ENCODE results near the gene CCDC69. TPM values are rescaled to one million over a fixed set of nuclear protein-coding genes. Genes with fewer than 3 reads are reported as not detected.

The CCDC69 gene
- total RNA-seq, 4 donors from 2014 or later = 93.4 to 128 (median 114) TPM

DNA sequence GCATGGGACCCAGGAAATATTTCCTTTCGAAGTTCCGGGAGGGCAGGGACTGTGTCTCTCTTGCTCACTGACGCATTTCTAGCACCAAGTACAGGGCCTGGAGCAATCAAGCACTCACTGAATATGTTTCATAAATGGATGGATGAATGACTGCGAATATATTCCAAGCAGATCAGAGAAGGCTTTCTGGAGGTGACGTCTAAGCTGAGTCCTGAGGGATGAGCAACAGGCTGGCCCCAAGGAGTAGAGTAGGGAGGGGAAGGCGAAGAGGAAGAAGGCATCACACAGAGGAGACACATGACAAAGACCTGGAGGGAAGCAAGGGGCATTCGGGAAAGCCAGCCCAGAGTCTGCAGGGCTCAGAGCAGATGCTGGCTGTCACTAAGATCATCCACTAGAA, 80.2 kb downstream of the CCDC69 start:
- Histone ChIP-seq H3K4me1 (peaks cover 69 to 84% of the 10 kb centered on the region in 2 donors), H3K27me3 (no peaks in the 10 kb centered on the region), H3K4me3 (no peak overlapping the region), H3K27ac (peak overlapping the region in 2 of 4 donors; percentile 15 to 25), H3K9me3 (no peaks in the 10 kb centered on the region), H3K36me3 (peaks cover 0 to 8% of the 10 kb centered on the region in 2 donors)
- no peak for ATAC-seq
- in situ Hi-C loops (cut with MboI; ENCODE audit: low sequenced_read_pairs in 4 of 4) = loop anchor here in 1 of 4 donors (25.0 kb wide), 1 partner anchor 94 kb away; no protein-coding TSS in a partner anchor
- intact Hi-C loops (cut with DNase I; ENCODE audit: low total_unique reads) = no loop called here
- TF ChIP-seq POLR2A (IDR thresholded peaks at IDR 0.05) = no peak
- TF ChIP-seq, protein P1, sequence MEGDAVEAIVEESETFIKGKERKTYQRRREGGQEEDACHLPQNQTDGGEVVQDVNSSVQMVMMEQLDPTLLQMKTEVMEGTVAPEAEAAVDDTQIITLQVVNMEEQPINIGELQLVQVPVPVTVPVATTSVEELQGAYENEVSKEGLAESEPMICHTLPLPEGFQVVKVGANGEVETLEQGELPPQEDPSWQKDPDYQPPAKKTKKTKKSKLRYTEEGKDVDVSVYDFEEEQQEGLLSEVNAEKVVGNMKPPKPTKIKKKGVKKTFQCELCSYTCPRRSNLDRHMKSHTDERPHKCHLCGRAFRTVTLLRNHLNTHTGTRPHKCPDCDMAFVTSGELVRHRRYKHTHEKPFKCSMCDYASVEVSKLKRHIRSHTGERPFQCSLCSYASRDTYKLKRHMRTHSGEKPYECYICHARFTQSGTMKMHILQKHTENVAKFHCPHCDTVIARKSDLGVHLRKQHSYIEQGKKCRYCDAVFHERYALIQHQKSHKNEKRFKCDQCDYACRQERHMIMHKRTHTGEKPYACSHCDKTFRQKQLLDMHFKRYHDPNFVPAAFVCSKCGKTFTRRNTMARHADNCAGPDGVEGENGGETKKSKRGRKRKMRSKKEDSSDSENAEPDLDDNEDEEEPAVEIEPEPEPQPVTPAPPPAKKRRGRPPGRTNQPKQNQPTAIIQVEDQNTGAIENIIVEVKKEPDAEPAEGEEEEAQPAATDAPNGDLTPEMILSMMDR (IDR thresholded peaks at IDR 0.05 in 4 of 5, conservative IDR thresholded peaks at IDR 0.05 in 1 of 5) = no peak
- no peak for DNase-seq

GRCh38 chr5:151142933-151143332, 81.0 kb downstream of the CCDC69 start:
- Histone ChIP-seq H3K9me3 (no peaks in the 10 kb centered on the region), H3K4me1 (peaks cover 64 to 76% of the 10 kb centered on the region in 2 donors), H3K4me3 (no peak overlapping the region), H3K36me3 (peaks cover 0 to 15% of the 10 kb centered on the region in 2 donors), H3K27me3 (no peaks in the 10 kb centered on the region), H3K27ac (peak overlapping the region; percentile 73 to 84 (median 79))
- in situ Hi-C loops (cut with MboI; ENCODE audit: low sequenced_read_pairs in 4 of 4) (loop anchor here in 1 of 4 donors (25.0 kb wide), 1 partner anchor 94 kb away; no protein-coding TSS in a partner anchor), intact Hi-C loops (cut with DNase I; ENCODE audit: low total_unique reads) (no loop called here)
- TF ChIP-seq POLR2A (IDR thresholded peaks at IDR 0.05) = no peak
- TF ChIP-seq, protein P1 (IDR thresholded peaks at IDR 0.05 in 4 of 5, conservative IDR thresholded peaks at IDR 0.05 in 1 of 5) = no peak
- ATAC-seq = no peak
- DNase-seq = no peak

- peaks cover 1 to 29% of the 10 kb centered on the region in 2 donors for H3K36me3 ChIP-seq
- DNase-seq (peak; percentile 73 to 89), ATAC-seq (peak; percentile 94)
- TF ChIP-seq, protein P1 (IDR thresholded peaks at IDR 0.05 in 4 of 5, conservative IDR thresholded peaks at IDR 0.05 in 1 of 5) = no peak
- TF ChIP-seq POLR2A (IDR thresholded peaks at IDR 0.05) = peak; percentile 49 to 54
- H3K4me1 ChIP-seq = peaks cover 50 to 63% of the 10 kb centered on the region in 2 donors
- H3K27ac ChIP-seq = peak overlapping the region; percentile 73 to 84 (median 79)
- H3K9me3 ChIP-seq = no peaks in the 10 kb centered on the region
- H3K4me3 ChIP-seq = peak overlapping the region in 2 of 4 donors; percentile 9 to 26
- intact Hi-C loops (cut with DNase I; ENCODE audit: low total_unique reads) = loop anchor here (1.0 to 2.0 kb wide), 3 partner anchors 15 to 97 kb away; partner anchors contain the start of gene ANXA6
- H3K27me3 ChIP-seq = no peaks in the 10 kb centered on the region
- in situ Hi-C loops (cut with MboI; ENCODE audit: low sequenced_read_pairs in 4 of 4) = loop anchor here in 1 of 4 donors (25.0 kb wide), 1 partner anchor 96 kb away; no protein-coding TSS in a partner anchor
These were observed 82.4 kb downstream of the CCDC69 start for GRCh38 chr5:151141535-151141934.

- H3K27ac ChIP-seq = peak overlapping the region; percentile 73 to 84 (median 79)
- H3K4me1 ChIP-seq = peaks cover 43 to 58% of the 10 kb centered on the region in 2 donors
- ATAC-seq (peak; percentile 33 to 66), DNase-seq (no peak)
- peaks cover 2 to 36% of the 10 kb centered on the region in 2 donors for H3K36me3 ChIP-seq
- H3K9me3 ChIP-seq = no peaks in the 10 kb centered on the region
- TF ChIP-seq, protein P1 (IDR thresholded peaks at IDR 0.05 in 4 of 5, conservative IDR thresholded peaks at IDR 0.05 in 1 of 5) = no peak
- TF ChIP-seq POLR2A (IDR thresholded peaks at IDR 0.05) = no peak
- H3K4me3 ChIP-seq = peak overlapping the region in 2 of 4 donors; percentile 9 to 26
- H3K27me3 ChIP-seq = no peaks in the 10 kb centered on the region
- intact Hi-C loops (cut with DNase I; ENCODE audit: low total_unique reads) = loop anchor here (1.0 to 2.0 kb wide), 3 partner anchors 16 to 97 kb away; partner anchors contain the start of gene ANXA6
- in situ Hi-C loops (cut with MboI; ENCODE audit: low sequenced_read_pairs in 4 of 4) = loop anchor here in 1 of 4 donors (25.0 kb wide), 1 partner anchor 96 kb away; no protein-coding TSS in a partner anchor
These were observed 83.0 kb downstream of the CCDC69 start for GRCh38 chr5:151140686-151141459.

Measured in gastrocnemius medialis (tissue), 4 donors.